ENCODE results near the gene ZC3H10.
A peak's percentile ranks its signal among the peaks of the same experiment; 100 is the strongest.

ZC3H10 gene

DNA sequence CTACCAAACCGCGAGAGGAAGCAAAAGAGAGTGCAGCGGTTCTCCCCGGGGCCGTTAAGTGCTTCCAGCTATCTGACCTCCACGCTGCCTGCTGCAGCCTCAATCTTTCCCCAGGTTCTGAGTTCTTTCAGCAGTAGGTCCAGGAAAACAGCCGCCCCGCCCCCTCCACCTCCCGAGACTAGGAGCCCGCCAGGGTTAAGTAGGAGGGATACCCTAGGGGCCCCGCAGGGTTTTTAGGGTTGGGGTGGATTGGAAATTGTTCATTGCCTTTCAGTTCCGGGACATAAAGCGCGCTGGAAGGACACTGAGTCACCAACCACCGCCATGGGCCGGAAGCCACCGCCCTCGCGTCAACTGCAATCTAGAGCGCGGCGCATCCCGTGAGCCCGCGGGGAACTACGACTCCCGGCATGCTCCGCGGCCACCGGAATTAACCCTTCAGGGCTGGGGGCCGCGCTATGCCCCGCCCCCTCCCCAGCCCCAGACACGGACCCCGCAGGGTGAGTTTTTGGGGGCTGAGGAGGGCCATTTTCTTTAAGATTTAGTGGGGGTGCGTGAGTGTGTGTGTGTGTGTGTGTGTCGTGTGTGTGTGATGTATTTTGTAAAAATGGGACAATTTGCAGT lies 34.2 kb downstream of the ZC3H10 start, which contains the start of gene MYL6B:
MYL6B (plus strand) TSS at position 456 of the 624 bp plus-strand sequence. CDS start 1,332 bp downstream, outside the sequence.
- Histone ChIP-seq H3K36me3 (ENCODE audit: control insufficient read depth, low read length) (peaks cover 26% of the 10 kb centered on the region), H3K4me1 (ENCODE audit: control insufficient read depth, low read length) (peaks cover 31% of the 10 kb centered on the region), H3K9me2 (replicated peaks; ENCODE audit: control insufficient read depth, low read length) (no peaks in the 10 kb centered on the region), H3F3A (ENCODE audit: control insufficient read depth, insufficient read depth) (peaks cover 5% of the 10 kb centered on the region; the same call in 1 of the 2 replicates), H4K20me1 (ENCODE audit: control insufficient read depth, insufficient read depth, low read depth, low read length) (no peaks in the 10 kb centered on the region), H3K9me3 (ENCODE audit: control insufficient read depth, insufficient read depth, low read length) (no peaks in the 10 kb centered on the region), H3K4me2 (ENCODE audit: low read length) (peak within 1 kb of the TSS; percentile 98), H3K27ac (ENCODE audit: low read depth, low read length) (peak within 1 kb of the TSS; percentile 85), H3K27me3 (ENCODE audit: control insufficient read depth, low read length) (no peaks in the 10 kb centered on the region), H3K79me2 (ENCODE audit: control insufficient read depth, low read length) (peaks cover 28% of the 10 kb centered on the region), H3K4me3 (ENCODE audit: low read length) (peak within 1 kb of the TSS; percentile 94)
- TF ChIP-seq CTCF (IDR thresholded peaks at IDR 0.05; ENCODE audit: low read depth, low read length, poor library complexity, severe bottlenecking) (no peak), EZH2phosphoT487 (IDR thresholded peaks at IDR 0.05; ENCODE audit: borderline replicate concordance, low read length) (no peak)

GRCh38 chr12:56152756-56153677 lies 35.0 kb downstream of the ZC3H10 start:
- H3K36me3 ChIP-seq (ENCODE audit: control insufficient read depth, low read length), result peaks cover 26% of the 10 kb centered on the region
- H3K4me1 ChIP-seq (ENCODE audit: control insufficient read depth, low read length), result peaks cover 34% of the 10 kb centered on the region
- H3K4me2 ChIP-seq (ENCODE audit: low read length), result peak overlapping the region; percentile 98
- no peak overlapping the region for H3K27ac ChIP-seq (ENCODE audit: low read depth, low read length)
- no peaks in the 10 kb centered on the region for H4K20me1 ChIP-seq (ENCODE audit: control insufficient read depth, insufficient read depth, low read depth, low read length)
- peak overlapping the region; percentile 94 for H3K4me3 ChIP-seq (ENCODE audit: low read length)
- no peaks in the 10 kb centered on the region for H3K9me2 ChIP-seq (replicated peaks; ENCODE audit: control insufficient read depth, low read length)
- H3K9me3 ChIP-seq (ENCODE audit: control insufficient read depth, insufficient read depth, low read length), result no peaks in the 10 kb centered on the region
- TF ChIP-seq CTCF (IDR thresholded peaks at IDR 0.05; ENCODE audit: low read depth, low read length, poor library complexity, severe bottlenecking) (no peak), EZH2phosphoT487 (IDR thresholded peaks at IDR 0.05; ENCODE audit: borderline replicate concordance, low read length) (no peak)
- peaks cover 5% of the 10 kb centered on the region; the same call in 1 of the 2 replicates for H3F3A ChIP-seq (ENCODE audit: control insufficient read depth, insufficient read depth)
- H3K27me3 ChIP-seq (ENCODE audit: control insufficient read depth, low read length), result no peaks in the 10 kb centered on the region
- H3K79me2 ChIP-seq (ENCODE audit: control insufficient read depth, low read length), result peaks cover 34% of the 10 kb centered on the region

GRCh38 chr12:56153678-56154065 lies 35.6 kb downstream of the ZC3H10 start:
- Histone ChIP-seq H3K4me3 (ENCODE audit: low read length) (peak overlapping the region; percentile 94), H3F3A (ENCODE audit: control insufficient read depth, insufficient read depth) (peaks cover 5% of the 10 kb centered on the region; the same call in 1 of the 2 replicates), H3K4me2 (ENCODE audit: low read length) (peak overlapping the region; percentile 98), H3K27me3 (ENCODE audit: control insufficient read depth, low read length) (no peaks in the 10 kb centered on the region), H4K20me1 (ENCODE audit: control insufficient read depth, insufficient read depth, low read depth, low read length) (peaks cover 2% of the 10 kb centered on the region; the same call in 1 of the 2 replicates), H3K9me2 (replicated peaks; ENCODE audit: control insufficient read depth, low read length) (no peaks in the 10 kb centered on the region), H3K4me1 (ENCODE audit: control insufficient read depth, low read length) (peaks cover 34% of the 10 kb centered on the region), H3K9me3 (ENCODE audit: control insufficient read depth, insufficient read depth, low read length) (no peaks in the 10 kb centered on the region), H3K36me3 (ENCODE audit: control insufficient read depth, low read length) (peaks cover 31% of the 10 kb centered on the region), H3K27ac (ENCODE audit: low read depth, low read length) (no peak overlapping the region), H3K79me2 (ENCODE audit: control insufficient read depth, low read length) (peaks cover 40% of the 10 kb centered on the region)
- TF ChIP-seq CTCF (IDR thresholded peaks at IDR 0.05; ENCODE audit: low read depth, low read length, poor library complexity, severe bottlenecking), result no peak
- TF ChIP-seq EZH2phosphoT487 (IDR thresholded peaks at IDR 0.05; ENCODE audit: borderline replicate concordance, low read length), result no peak
